A673 (cell line): Measurements from ENCODE around the gene WWP2. TPM values are rescaled to one million over a fixed set of nuclear protein-coding genes. Genes with fewer than 3 reads are reported as not detected.

ENCODE experiments used
- BruUV-seq: library from RNA; stranded (reverse); fragments of 400-500 nt; replicated peaks from 2 replicates; lab custom pipeline; 2021; lab: Mats Ljungman, UMichigan
- CTCF ChIA-PET: fragments of 300-600 bp; sonication (Branson Sonifier 250); formaldehyde crosslinking; loops from one replicate; lab custom pipeline; 2022; ENCODE audit warnings: antibody characterized with exemption; lab: Charles Lee
- POLR2A ChIA-PET: fragments of 300-600 bp; sonication (Branson Sonifier 250); formaldehyde crosslinking; loops from one replicate; lab custom pipeline; 2022; ENCODE audit warnings: antibody characterized with exemption; ENCODE audit not compliant: low non-redundant PET; lab: Charles Lee
- DNase-seq: peaks from one replicate; pipeline ENCODE4 v3.0.0-alpha.2; 2015; ENCODE audit warnings: low spot score
- H3K27ac ChIP-seq: fragments of 200-600 bp; sonication (generic); 2 replicates; pipeline ENCODE4 v1.5.1; 2016; ENCODE audit warnings: mixed run types, low read depth, mild to moderate bottlenecking, mixed read lengths, antibody characterized with exemption, low read length; ENCODE audit not compliant: poor library complexity, severe bottlenecking
- H3K27me3 ChIP-seq: fragments of 200-600 bp; sonication (generic); replicated peaks from 2 replicates; pipeline ENCODE4 v1.6.1; 2017; ENCODE audit warnings: mixed run types, low read depth, mild to moderate bottlenecking, mixed read lengths, antibody characterized with exemption, low read length; ENCODE audit not compliant: insufficient read depth, poor library complexity
- H3K36me3 ChIP-seq: fragments of 200-600 bp; sonication (generic); 2 replicates; pipeline ENCODE4 v1.6.1; 2016; ENCODE audit warnings: mixed run types, mild to moderate bottlenecking, mixed read lengths, antibody characterized with exemption, low read length; ENCODE audit not compliant: insufficient read depth, poor library complexity, severe bottlenecking
- H3K4me1 ChIP-seq: fragments of 200-600 bp; sonication (generic); 2 replicates; pipeline ENCODE4 v1.6.1; 2017; ENCODE audit warnings: mixed run types, mild to moderate bottlenecking, mixed read lengths, antibody characterized with exemption, low read length; ENCODE audit not compliant: insufficient read depth, poor library complexity, severe bottlenecking
- H3K4me3 ChIP-seq: fragments of 200-600 bp; sonication (generic); 2 replicates; pipeline ENCODE4 v1.5.1; 2016; ENCODE audit warnings: low read depth, mixed run types, mild to moderate bottlenecking, mixed read lengths, low read length; ENCODE audit not compliant: poor library complexity, severe bottlenecking
- H3K9me3 ChIP-seq: fragments of 200-600 bp; sonication (generic); 2 replicates; pipeline ENCODE4 v1.6.1; 2016; ENCODE audit warnings: mixed run types, low read depth, mild to moderate bottlenecking, mixed read lengths, antibody characterized with exemption, low read length; ENCODE audit not compliant: poor library complexity, severe bottlenecking
- CTCF ChIP-seq: fragments of 300-800, 200-600 bp; sonication (generic); conservative IDR thresholded peaks from 2 replicates; pipeline ENCODE4 v1.5.1; 2017; ENCODE audit warnings: low read depth, mild to moderate bottlenecking, antibody characterized with exemption, low read length, moderate library complexity, mixed read lengths
- EZH2 ChIP-seq: fragments of 200-600 bp; sonication (generic); IDR thresholded peaks from 2 replicates; pipeline ENCODE4 v1.6.1; 2017; ENCODE audit warnings: borderline replicate concordance, low read depth, mild to moderate bottlenecking, mixed read lengths, antibody characterized with exemption, low read length; ENCODE audit not compliant: poor library complexity, severe bottlenecking
- intact Hi-C: fragments of 100-400 bp; cut with micrococcal nuclease; formaldehyde crosslinking; loops from one replicate; pipeline ENCODE4 v1.10.0; 2022; ENCODE audit not compliant: unreplicated experiment
- total RNA-seq: library from RNA; stranded (reverse); gene quantifications from 2 replicates; pipeline ENCODE4 v1.2.3, GENCODE V29; 2021

WWP2 gene
- total RNA-seq, 1 experiment from 2014 or later: 32.4 TPM

- POLR2A ChIA-PET: no interaction called here
- CTCF ChIA-PET: no interaction called here
- Histone ChIP-seq H3K4me1 (no peaks in the 10 kb centered on the region), H3K36me3 (no peaks in the 10 kb centered on the region), H3K27ac (no peak overlapping the region), H3K27me3 (no peaks in the 10 kb centered on the region), H3K9me3 (peaks cover 7% of the 10 kb centered on the region), H3K4me3 (no peak overlapping the region)
- no peak for DNase-seq
- intact Hi-C loops: no loop called here
- no TSS peak for BruUV-seq
- TF ChIP-seq CTCF (no peak), EZH2 (no peak)
Observed at GRCh38 chr16:69874271-69874670, 112.1 kb downstream of the WWP2 start.

DNA sequence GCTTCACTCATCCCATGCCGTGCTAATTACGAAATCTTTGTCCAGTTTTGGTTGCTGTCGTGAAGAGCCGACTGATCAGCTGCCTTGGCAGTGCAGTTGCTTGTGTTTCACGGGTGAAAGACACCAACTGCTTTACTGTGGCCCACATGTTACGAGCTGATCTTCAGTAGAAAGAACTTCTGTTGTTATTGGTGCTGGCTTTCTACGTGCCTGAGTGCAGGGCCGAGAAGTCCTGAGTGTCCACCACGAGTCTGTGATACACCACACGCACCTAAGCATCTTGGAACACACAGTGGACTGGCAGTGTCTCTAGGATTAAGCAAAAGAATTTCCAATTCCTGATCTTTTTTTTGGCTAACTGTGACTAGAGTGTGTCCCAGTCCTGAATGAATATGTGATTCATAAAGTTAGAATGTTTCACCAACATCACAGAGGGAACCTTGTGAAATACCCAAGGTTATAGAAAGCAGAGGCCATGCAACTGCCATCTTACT is 118.6 kb downstream of the WWP2 start:
- ChIA-PET CTCF (no interaction called here), POLR2A (no interaction called here)
- no TSS peak for BruUV-seq
- TF ChIP-seq CTCF (no peak), EZH2 (no peak)
- Histone ChIP-seq H3K27ac (no peak overlapping the region), H3K36me3 (no peaks in the 10 kb centered on the region), H3K4me1 (no peaks in the 10 kb centered on the region), H3K4me3 (no peak overlapping the region), H3K9me3 (peaks cover 7% of the 10 kb centered on the region), H3K27me3 (no peaks in the 10 kb centered on the region)
- intact Hi-C loops: no loop called here
- no peak for DNase-seq

- ChIA-PET POLR2A (no interaction called here), CTCF (no interaction called here)
Observed at GRCh38 chr16:69881141-69881540, 119.0 kb downstream of the WWP2 start.

More at GRCh38 chr16:69881141-69881540, 119.0 kb downstream of the WWP2 start:
- no peak for DNase-seq
- Histone ChIP-seq H3K27ac (no peak overlapping the region), H3K4me3 (no peak overlapping the region), H3K9me3 (peaks cover 7% of the 10 kb centered on the region), H3K4me1 (no peaks in the 10 kb centered on the region), H3K36me3 (no peaks in the 10 kb centered on the region), H3K27me3 (no peaks in the 10 kb centered on the region)
- intact Hi-C loops: no loop called here
- no TSS peak for BruUV-seq
- no peak for TF ChIP-seq CTCF
- TF ChIP-seq EZH2: no peak
